ENCODE data around the gene RNF130. TPM values are rescaled to one million over a fixed set of nuclear protein-coding genes. Genes with fewer than 3 reads are reported as not detected.
"Not testable (repeated sequence)": the region's sequence is repeated elsewhere in the genome, so short reads cannot be mapped to it uniquely, and the experiment has no call there.

RNF130 gene
- polyA plus RNA-seq, 1 donor: 41.8 TPM

GRCh38 chr5:180103487-180104167, 32.1 kb upstream of the RNF130 start:
- no peak for DNase-seq

- no peak for DNase-seq
These were observed 31.1 kb upstream of the RNF130 start for GRCh38 chr5:180102636-180103035.

- no peak for DNase-seq
These were observed 30.0 kb upstream of the RNF130 start for GRCh38 chr5:180101451-180102105.

GRCh38 chr5:180100621-180101450, 29.3 kb upstream of the RNF130 start:
- no peak for DNase-seq

GRCh38 chr5:180099733-180100611, 28.4 kb upstream of the RNF130 start:
- DNase-seq: no peak

- DNase-seq: no peak
These were observed 27.6 kb upstream of the RNF130 start for GRCh38 chr5:180098991-180099732.

- DNase-seq: no peak
These were observed 27.0 kb upstream of the RNF130 start for GRCh38 chr5:180098526-180098925.

- no peak for DNase-seq
These were observed 26.4 kb upstream of the RNF130 start for GRCh38 chr5:180097926-180098325.

- no peak for DNase-seq
These were observed 25.8 kb upstream of the RNF130 start for GRCh38 chr5:180097163-180097894.

- DNase-seq: no peak
These were observed 25.1 kb upstream of the RNF130 start for GRCh38 chr5:180096616-180097015.

GRCh38 chr5:180095545-180095944, 24.0 kb upstream of the RNF130 start:
- no peak for DNase-seq

- DNase-seq: no peak
These were observed 22.3 kb upstream of the RNF130 start for GRCh38 chr5:180093651-180094382.

- no peak for DNase-seq
These were observed 21.7 kb upstream of the RNF130 start for GRCh38 chr5:180093241-180093640.

GRCh38 chr5:180090769-180091546, 19.4 kb upstream of the RNF130 start:
- no peak for DNase-seq

- DNase-seq: peak; percentile 88
These were observed 18.7 kb upstream of the RNF130 start for GRCh38 chr5:180090098-180090768.

GRCh38 chr5:180089628-180090027, 18.1 kb upstream of the RNF130 start:
- not testable (repeated sequence) for DNase-seq

GRCh38 chr5:180088561-180088960, 17.0 kb upstream of the RNF130 start:
- DNase-seq: no peak

GRCh38 chr5:180086816-180087399, 15.3 kb upstream of the RNF130 start:
- no peak for DNase-seq

All from hindlimb muscle (tissue), 1 donor.